Activated T-cell treated with anti-CD3 and anti-CD28 coated beads, Interleukin-2, amount 50 U/mL, for 24 hours (primary cell): Measurements from ENCODE around the gene ZNF232.
"Not testable (repeated sequence)": the region's sequence is repeated elsewhere in the genome, so short reads cannot be mapped to it uniquely, and the experiment has no call there.

ENCODE experiments used
- DNase-seq: peaks from one replicate; pipeline ENCODE4 v3.0.0-alpha.2; 2020
- H3K27ac Mint-ChIP-seq: 2 replicates; pipeline ENCODE4 v1.8.0; 2020; ENCODE audit warnings: mild to moderate bottlenecking, mixed read lengths
- H3K27me3 Mint-ChIP-seq: 2 replicates; pipeline ENCODE4 v1.8.0; 2020; ENCODE audit warnings: mixed read lengths
- H3K36me3 Mint-ChIP-seq: 2 replicates; pipeline ENCODE4 v1.8.0; 2020; ENCODE audit warnings: low read depth, mixed read lengths
- H3K4me1 Mint-ChIP-seq: 2 replicates; pipeline ENCODE4 v1.8.0; 2020; ENCODE audit warnings: low read depth, mixed read lengths
- H3K4me3 Mint-ChIP-seq: 2 replicates; pipeline ENCODE4 v1.8.0; 2020; ENCODE audit warnings: mild to moderate bottlenecking, moderate library complexity, mixed read lengths
- H3K9me3 Mint-ChIP-seq: 2 replicates; pipeline ENCODE4 v1.8.0; 2020; ENCODE audit warnings: mixed read lengths

Gene ZNF232

GRCh38 chr17:5092218-5093010, 19.3 kb downstream of the ZNF232 start:
- no peak for DNase-seq
- peaks cover 74% of the 10 kb centered on the region for H3K9me3 Mint-ChIP-seq
- H3K36me3 Mint-ChIP-seq = peaks cover 85% of the 10 kb centered on the region
- H3K4me1 Mint-ChIP-seq = peaks cover 8% of the 10 kb centered on the region
- no peak overlapping the region for H3K27ac Mint-ChIP-seq
- no peak overlapping the region for H3K4me3 Mint-ChIP-seq
- peaks cover 12% of the 10 kb centered on the region for H3K27me3 Mint-ChIP-seq

GRCh38 chr17:5080591-5080990, 31.1 kb downstream of the ZNF232 start:
- Mint-ChIP-seq H3K4me3 (no peak overlapping the region), H3K36me3 (peaks cover 59% of the 10 kb centered on the region), H3K27ac (no peak overlapping the region), H3K27me3 (no peaks in the 10 kb centered on the region), H3K9me3 (peaks cover 26% of the 10 kb centered on the region), H3K4me1 (peaks cover 36% of the 10 kb centered on the region)
- DNase-seq = no peak

DNA sequence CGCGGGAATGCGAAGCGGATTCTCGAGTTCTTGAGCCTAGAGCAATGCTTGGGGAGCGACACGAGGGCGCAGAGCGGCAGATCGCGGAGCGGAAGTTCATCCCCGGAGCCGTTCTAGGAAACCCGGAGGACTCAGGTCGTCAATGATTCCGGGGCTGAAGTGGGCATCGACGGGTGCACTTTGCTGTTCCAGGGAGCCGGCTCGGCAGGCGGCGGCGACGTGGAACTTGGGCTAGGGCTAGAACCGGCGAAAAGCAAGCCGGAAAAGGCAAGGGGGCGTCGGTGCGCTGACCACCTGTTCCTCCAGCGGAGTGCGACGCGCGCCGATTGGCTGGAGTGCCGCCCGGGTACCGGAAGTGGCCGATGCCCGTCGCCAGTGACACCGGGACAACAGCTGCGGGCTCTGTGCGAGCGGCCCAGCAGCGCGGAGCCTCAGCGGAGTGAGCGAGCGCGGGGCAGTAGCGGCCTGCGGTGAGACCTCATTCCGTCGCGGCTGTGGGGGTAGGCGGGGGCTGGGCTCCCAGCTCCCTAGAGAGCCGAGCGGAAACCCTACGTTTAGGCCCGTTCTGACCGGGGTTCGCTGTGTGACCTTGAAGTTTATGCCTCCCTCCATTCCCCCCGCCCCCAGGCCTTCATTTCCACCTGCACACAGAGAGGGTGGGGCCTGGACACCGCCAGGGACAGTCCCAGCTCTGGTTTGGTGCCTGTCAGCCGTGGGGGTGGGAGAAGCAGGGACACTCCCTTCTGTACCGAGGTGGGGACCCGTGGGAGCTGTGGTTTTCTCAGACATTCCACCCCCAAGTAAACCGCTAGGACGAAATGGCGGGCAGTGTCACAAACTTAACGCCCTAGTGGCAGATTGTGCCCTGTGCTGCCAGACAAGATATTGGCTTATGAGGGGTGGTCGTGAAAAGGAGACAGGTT, 33.3 kb downstream of the ZNF232 start, which contains the start of gene ZFP3:
Gene ZFP3, plus strand, starts transcription at position 362 of the 923 bp plus-strand sequence. CDS start 13,038 bp downstream, outside the sequence.
- peaks cover 41% of the 10 kb centered on the region for H3K36me3 Mint-ChIP-seq
- H3K9me3 Mint-ChIP-seq = peaks cover 12% of the 10 kb centered on the region
- H3K27me3 Mint-ChIP-seq = no peaks in the 10 kb centered on the region
- H3K4me3 Mint-ChIP-seq = peak within 1 kb of the TSS; percentile 84
- peaks cover 36% of the 10 kb centered on the region for H3K4me1 Mint-ChIP-seq
- peak; percentile 88 for DNase-seq
- peak within 1 kb of the TSS; percentile 94 for H3K27ac Mint-ChIP-seq

DNA sequence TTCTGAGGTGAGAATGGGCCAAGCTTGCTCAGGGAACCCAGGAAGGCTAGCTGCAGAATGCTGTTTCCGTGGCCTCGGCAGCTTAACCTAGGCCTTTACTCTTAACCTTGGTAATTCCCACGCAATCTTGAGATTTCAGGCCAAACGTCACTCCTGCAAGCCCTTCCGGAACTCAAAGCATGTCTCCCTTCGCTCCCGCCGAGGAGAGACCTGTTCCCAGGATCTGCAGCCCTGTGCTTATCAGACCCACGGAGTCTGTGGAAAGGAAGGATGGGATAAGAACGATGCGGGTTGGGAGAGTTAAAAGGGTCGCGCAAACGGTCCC, 33.9 kb downstream of the ZNF232 start:
- peak overlapping the region; percentile 94 for H3K27ac Mint-ChIP-seq
- no peak for DNase-seq
- H3K36me3 Mint-ChIP-seq = peaks cover 35% of the 10 kb centered on the region
- H3K27me3 Mint-ChIP-seq = no peaks in the 10 kb centered on the region
- peaks cover 9% of the 10 kb centered on the region for H3K9me3 Mint-ChIP-seq
- peaks cover 34% of the 10 kb centered on the region for H3K4me1 Mint-ChIP-seq
- H3K4me3 Mint-ChIP-seq = peak overlapping the region; percentile 84

DNA sequence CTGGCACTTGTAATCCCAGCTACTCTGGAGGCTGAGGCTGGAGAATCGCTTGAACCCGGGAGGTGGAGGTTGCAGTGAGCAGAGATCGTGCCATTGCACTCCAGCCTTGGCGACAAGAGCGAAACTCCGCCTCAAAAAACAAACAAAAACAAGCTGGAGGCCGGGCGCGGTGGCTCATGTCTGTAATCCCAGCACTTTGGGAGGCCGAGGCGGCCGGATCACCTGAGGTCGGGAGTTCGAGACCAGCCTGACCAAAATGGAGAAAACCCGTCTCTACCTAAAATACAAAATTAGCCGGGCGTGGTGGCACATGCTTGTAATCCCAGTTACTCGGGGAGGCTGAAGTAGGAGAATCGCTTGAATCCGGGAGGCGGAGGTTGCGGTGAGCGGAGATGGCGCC, 34.4 kb downstream of the ZNF232 start:
- not testable (repeated sequence) for DNase-seq, H3K9me3 Mint-ChIP-seq, H3K27me3 Mint-ChIP-seq
- Mint-ChIP-seq H3K36me3 (peaks cover 31% of the 10 kb centered on the region), H3K4me3 (peak overlapping the region; percentile 84), H3K4me1 (peaks cover 34% of the 10 kb centered on the region), H3K27ac (peak overlapping the region; percentile 94)

GRCh38 chr17:5075472-5075871, 36.2 kb downstream of the ZNF232 start:
- peaks cover 27% of the 10 kb centered on the region for H3K4me1 Mint-ChIP-seq
- not testable (repeated sequence) for H3K27me3 Mint-ChIP-seq, H3K27ac Mint-ChIP-seq, DNase-seq, H3K4me3 Mint-ChIP-seq, H3K9me3 Mint-ChIP-seq
- peaks cover 21% of the 10 kb centered on the region for H3K36me3 Mint-ChIP-seq

GRCh38 chr17:5069724-5070123, 42.0 kb downstream of the ZNF232 start:
- Mint-ChIP-seq H3K4me1 (no peaks in the 10 kb centered on the region), H3K27me3 (no peaks in the 10 kb centered on the region), H3K9me3 (no peaks in the 10 kb centered on the region), H3K27ac (no peak overlapping the region), H3K4me3 (no peak overlapping the region), H3K36me3 (no peaks in the 10 kb centered on the region)
- DNase-seq = no peak

DNA sequence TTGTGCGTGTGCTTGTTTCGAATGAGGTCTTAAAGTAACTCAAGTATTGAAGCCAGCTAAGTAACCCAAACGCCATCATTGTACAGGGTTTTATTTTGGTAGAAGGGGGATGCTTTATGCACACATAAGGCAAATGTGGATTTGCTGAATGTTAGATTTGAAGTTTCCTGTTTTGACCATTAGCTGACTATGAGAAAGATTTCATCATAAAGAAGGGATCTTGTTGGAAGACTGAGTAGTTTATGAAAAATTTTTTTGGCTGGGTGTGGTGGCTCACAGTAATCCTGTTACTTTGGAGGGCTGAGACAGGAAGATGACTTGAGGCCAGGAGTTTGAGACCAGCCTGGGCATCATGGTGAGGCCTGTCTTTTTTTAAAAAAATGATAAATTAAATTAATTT, 43.4 kb downstream of the ZNF232 start:
- Mint-ChIP-seq H3K27me3 (no peaks in the 10 kb centered on the region), H3K4me3 (no peak overlapping the region), H3K27ac (no peak overlapping the region), H3K9me3 (no peaks in the 10 kb centered on the region), H3K36me3 (no peaks in the 10 kb centered on the region), H3K4me1 (no peaks in the 10 kb centered on the region)
- no peak for DNase-seq

DNA sequence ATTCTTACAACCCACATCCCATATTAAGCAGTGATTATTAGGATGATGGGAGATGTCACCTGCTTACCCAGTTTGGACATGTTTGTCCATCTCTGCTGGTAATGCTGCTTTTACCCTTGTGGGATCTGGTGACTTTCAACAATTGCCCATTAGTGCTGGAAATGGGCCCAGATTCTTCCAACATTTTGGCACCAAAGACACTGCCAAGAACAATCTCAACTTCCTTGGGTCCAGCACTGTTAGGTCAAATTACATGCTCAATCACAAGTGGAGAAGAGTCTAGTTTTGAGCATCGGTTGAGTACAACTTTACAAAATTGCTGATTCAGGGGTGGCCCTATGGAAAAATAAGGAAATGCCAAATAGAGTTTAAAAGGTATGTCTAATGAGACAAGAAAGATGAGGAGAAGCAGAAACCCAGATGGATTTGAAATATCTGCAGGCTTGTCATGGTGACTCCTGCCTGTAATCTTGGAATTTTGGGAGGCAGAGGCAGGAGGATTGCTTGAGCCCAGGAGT, 46.4 kb downstream of the ZNF232 start:
- H3K36me3 Mint-ChIP-seq = no peaks in the 10 kb centered on the region
- no peak for DNase-seq
- H3K27ac Mint-ChIP-seq = no peak overlapping the region
- H3K27me3 Mint-ChIP-seq = no peaks in the 10 kb centered on the region
- H3K4me1 Mint-ChIP-seq = peaks cover 5% of the 10 kb centered on the region
- H3K4me3 Mint-ChIP-seq = no peak overlapping the region
- H3K9me3 Mint-ChIP-seq = no peaks in the 10 kb centered on the region
